NCI-H2107 treated with DMSO at 0.1 percent for 48 hours (cell line): ENCODE measurements around the gene DMD.
"Not testable (repeated sequence)": the region's sequence is repeated elsewhere in the genome, so short reads cannot be mapped to it uniquely, and the experiment has no call there.

Experiments used
- DNase-seq: peaks from one replicate; lab custom pipeline; 2025; ENCODE audit not compliant: unreplicated experiment; lab: John Stamatoyannopoulos, UW

Gene DMD

DNA sequence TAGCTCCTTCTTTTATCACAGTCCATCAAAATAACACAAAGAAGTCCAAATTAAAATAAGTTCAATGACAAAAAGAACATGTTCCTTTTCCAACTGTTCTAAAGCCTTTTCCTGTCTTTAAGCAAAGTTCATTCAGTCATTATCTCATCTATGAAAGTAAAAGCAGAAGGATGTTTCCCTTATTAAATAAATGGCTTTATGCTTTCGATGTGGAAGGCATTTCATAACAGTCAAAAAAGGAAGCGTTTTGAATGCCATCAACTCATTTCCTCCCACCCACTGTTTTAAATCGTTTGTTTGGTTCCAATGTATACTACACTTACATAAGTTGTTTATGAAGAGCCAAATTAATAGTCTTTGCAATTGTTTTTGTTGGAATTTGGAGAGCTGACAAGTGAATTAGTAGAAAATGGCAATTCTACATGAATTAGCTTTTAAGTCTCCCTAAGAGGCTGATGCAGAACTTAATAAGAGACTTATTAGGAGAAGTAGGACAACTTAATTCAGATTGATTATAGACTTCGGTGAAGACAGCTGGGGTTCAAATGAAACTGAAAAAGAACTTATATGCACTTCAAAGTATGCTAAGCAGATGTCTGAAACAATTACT, 1746.9 kb downstream of the DMD start:
- no peak for DNase-seq

GRCh38 chrX:31461266-31461665, 1750.1 kb downstream of the DMD start:
- DNase-seq = no peak

DNA sequence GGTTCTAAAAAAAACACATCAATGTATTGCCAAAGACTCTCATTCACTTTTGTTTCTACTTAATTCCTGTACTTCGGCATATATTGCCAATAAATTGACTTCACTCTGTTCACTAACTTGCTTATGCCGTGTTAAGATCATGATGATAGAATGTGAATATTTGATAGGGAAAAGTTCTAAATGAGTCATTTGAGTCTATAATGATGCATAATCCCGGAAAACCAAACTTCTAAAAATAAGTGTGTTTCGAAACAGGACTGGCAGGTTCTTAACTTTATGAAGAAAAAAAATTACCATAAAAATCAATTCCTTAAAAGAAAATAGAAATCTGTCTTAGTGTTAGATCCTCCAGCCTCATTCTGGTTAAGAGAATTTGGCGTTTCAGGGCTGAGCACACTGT, 1752.0 kb downstream of the DMD start:
- no peak for DNase-seq

- DNase-seq = no peak
These were observed 1761.4 kb downstream of the DMD start for GRCh38 chrX:31449965-31450364.

DNA sequence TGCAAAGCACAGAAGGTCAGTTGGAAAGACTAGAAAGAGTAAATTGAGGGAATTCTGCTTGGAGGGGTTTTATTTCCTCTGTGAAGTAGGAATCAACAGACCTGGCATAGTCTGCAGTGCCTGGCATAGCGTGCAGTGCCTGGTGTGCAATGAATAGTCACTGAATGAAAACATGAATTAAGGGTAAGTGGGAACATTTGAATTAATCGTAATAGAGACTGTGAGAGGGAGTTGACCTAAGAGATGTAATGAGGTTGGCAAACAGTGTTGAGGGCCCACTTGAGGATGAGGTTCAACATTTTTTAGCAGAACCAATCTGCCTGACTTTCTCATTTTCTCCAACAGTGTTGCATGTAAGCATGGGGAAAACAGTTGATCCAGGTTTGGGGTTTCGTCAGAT, 1762.3 kb downstream of the DMD start:
- no peak for DNase-seq

DNA sequence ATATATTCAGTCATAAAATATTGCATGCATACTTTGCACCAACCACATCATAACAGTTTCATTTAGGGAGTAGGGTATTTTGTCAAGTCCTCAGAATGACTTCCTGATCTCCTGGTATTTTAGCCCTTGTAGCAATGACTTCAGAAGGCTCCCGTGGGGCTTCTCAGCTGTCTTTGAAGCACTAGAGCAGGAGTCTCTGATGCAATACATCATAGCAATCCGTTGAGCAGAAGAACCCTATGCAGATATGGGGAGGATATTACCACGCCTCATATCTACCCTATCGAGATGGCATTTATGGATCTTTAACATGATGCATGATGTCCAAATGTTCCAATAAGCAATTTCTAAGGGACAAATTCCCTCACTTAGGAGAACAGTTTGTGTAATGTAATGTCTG, 1765.8 kb downstream of the DMD start:
- DNase-seq = no peak

- no peak for DNase-seq
These were observed 1767.7 kb downstream of the DMD start for GRCh38 chrX:31443654-31444053.

DNA sequence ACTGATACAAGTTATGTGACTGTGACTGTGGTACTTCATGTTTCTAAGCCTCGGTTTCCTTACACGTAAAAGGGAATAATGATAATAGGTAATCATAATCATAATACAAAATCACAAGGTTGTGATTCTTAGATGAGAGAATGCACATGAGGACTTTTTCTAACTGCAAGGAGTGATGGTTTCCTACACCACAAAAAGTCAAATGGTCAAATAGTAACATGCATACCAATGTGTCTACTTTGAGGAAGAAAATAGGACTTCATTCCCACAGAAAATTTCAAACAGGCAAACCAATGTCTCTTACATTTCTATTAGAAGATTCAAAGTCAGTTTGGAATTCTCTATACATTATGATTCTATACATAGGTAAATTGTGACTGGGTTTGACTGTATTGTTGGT, 1770.8 kb downstream of the DMD start:
- DNase-seq = no peak

DNA sequence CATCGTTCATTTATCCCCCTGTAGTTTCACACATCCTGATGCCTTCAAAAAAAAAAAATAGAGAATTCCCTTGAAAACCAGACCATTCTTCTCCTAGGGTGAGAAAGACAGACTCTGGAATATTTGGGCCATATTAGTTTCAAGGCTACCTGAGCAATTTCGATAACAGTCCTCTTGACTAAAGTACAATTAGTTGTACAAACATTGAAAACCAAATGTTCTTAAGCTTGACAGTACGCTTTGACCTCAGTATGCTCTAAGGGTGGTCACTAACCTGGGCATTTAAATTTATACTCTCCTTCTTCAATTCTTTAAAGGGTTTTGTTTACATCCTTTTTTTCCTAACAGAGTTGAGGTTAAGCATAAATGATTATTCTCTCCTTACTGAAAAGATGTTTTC, 1774.9 kb downstream of the DMD start:
- no peak for DNase-seq

GRCh38 chrX:31435592-31435991, 1775.8 kb downstream of the DMD start:
- DNase-seq = no peak

- no peak for DNase-seq
These were observed 1777.5 kb downstream of the DMD start for GRCh38 chrX:31433856-31434255.

DNA sequence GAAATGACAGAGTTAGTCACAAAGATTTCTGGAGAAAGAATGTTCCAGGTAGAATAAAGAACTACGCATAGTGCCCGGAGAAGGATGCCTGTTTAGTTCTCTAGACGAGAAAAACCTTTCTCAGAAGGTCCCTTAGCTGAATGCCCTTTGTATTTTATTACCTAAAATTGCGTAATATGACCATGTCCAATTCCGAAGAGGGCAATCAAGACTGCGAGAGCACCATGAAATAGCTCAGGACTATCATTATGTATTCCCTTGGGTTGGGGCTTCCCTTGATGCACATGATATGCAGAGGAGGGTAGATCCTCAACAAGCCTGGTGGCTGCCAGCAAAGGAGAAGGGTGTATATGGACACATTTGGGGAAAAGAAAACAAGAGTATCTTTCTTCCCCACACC, 1781.4 kb downstream of the DMD start:
- DNase-seq = no peak

GRCh38 chrX:31423609-31424189, 1787.7 kb downstream of the DMD start:
- DNase-seq = no peak

- DNase-seq = no peak
These were observed 1789.9 kb downstream of the DMD start for GRCh38 chrX:31421441-31421840.

GRCh38 chrX:31420711-31421151, 1790.6 kb downstream of the DMD start:
- DNase-seq = no peak

DNA sequence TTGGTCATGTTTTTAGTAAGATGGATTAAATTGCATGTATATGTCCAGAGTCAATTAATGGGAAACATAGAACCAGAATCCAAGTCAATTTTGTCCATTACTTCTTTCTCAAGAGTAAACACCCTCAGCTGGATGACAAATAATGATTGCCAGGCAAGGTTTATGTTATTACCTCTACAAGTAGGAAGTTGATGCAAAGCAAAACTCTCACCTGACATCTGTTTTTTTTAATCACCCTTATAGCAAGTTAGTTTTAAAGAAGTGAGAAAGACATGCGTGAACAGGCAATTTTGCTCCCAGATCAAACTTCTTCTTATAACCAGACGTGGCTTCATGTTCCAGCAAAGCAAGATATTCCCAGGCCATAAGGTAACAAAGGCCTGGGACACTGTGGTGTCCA, 1791.0 kb downstream of the DMD start:
- no peak for DNase-seq

DNA sequence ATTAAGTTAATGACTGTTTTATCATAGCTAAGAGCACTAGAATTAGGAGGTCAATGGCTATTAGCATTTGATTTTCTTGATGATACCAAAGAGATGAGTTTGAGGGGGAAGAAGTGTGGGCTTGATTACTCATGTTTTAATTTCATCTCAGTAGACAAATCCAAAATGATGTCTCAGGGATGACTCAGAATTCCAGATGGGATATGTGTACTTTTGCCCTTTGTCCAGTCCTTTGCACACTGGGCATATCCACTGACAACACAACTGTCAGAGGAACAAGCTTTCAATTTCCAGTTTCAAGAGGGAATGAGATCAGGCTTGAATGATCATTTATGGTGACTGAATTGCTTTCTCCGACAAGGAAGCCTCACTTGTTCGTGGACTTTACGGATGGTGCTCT, 1814.2 kb downstream of the DMD start:
- DNase-seq = no peak

DNA sequence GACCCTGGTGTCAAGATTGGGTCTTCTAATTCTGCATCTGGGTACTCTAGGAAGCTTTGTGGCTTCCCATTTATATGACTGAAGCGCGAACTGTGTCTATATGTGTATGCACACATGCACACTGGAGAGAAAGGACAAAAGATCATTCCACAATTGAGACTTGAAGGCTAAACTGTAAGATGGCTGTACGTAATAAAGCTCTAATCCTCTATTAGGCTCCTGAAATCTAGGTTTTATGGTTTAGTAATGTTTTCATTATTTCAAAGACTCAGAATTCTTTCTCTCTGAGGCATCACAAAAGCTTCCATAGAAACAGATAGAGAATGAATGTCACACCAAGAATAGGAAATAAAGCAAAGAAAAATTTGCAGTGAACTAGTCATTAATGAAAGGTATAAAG, 1818.8 kb downstream of the DMD start:
- no peak for DNase-seq

DNA sequence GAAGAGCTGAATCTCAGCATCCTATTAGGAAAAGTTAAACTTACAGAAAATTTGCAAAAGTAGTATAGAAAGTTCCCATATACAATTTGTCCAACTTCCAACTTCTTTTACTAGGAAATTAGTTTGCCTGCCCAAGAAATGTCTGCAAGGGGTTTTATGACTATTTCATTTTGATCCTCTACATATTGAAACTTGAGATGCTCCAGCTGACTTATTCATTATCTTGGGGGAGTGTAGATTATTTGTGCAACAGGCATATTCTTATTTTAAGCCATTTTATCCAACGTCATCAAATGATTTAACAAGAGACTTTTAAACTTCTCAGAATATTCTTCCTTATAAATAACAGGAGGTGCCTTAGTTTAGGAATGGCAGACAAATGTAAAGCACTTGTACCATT, 1822.4 kb downstream of the DMD start:
- DNase-seq = no peak

GRCh38 chrX:31384471-31384870, 1826.9 kb downstream of the DMD start:
- DNase-seq = no peak

GRCh38 chrX:31383991-31384390, 1827.4 kb downstream of the DMD start:
- DNase-seq = no peak

DNA sequence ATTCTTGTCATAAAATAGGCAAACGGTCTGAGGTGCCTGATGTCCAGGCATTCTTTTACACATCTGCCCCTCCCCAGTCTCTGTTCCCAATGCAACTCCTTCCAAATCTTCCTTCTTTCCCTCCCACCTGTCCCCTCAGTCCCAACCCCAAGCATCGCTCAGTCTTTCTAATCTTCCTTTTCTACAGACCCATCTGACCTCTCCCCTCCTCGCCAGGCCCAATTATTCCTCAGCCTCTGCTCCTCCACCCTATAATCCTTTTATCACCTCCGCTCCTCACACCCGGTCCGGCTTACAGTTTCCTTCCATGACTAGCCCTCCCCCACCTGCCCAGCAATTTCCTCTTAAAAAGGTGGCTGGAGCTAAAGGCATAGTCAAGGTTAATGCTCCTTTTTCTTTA, 1832.4 kb downstream of the DMD start:
- DNase-seq = not testable (repeated sequence)

DNA sequence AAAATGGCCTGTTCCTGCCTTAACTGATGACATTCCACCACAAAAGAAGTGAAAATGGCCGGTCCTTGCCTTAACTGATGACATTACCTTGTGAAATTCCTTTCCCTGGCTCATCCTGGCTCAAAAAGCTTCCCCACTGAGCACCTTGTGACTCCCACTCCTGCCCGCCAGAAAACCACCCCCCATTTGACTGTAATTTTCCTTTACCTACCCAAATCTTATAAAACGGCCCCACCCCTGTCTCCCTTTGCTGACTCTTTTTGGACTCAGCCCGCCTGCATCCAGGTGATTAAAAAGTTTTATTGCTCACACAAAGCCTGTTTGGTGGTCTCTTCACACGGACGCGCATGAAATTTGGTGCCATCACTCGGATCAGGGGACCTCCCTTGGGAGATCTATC, 1833.5 kb downstream of the DMD start:
- not testable (repeated sequence) for DNase-seq
